NCI-H1436 treated with DMSO at 0.1 percent for 48 hours (cell line): Measurements from ENCODE around the gene KCTD17.

Experiments
- DNase-seq: peaks from one replicate; lab custom pipeline; 2025; lab: John Stamatoyannopoulos, UW

Gene KCTD17

DNA sequence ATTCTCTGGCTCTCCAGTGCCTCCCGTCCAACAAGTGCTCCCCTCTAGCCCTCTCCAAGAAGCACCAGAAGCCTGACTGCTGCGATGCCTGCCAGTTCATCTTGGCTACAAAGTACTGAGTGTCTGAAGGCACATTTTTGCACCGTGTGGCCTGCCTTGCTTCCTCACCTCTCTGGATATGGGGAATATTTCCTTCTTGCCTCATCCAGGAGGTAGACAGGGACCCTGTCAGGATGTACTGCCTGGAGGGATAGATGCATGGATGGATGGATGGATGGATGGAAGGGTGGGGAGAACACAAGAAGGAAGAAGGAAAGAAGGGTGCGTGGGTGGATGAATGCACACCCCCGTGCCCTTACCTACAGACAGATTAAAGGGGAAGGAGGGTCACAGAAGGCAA is 27.6 kb downstream of the KCTD17 start:
- no peak for DNase-seq

DNA sequence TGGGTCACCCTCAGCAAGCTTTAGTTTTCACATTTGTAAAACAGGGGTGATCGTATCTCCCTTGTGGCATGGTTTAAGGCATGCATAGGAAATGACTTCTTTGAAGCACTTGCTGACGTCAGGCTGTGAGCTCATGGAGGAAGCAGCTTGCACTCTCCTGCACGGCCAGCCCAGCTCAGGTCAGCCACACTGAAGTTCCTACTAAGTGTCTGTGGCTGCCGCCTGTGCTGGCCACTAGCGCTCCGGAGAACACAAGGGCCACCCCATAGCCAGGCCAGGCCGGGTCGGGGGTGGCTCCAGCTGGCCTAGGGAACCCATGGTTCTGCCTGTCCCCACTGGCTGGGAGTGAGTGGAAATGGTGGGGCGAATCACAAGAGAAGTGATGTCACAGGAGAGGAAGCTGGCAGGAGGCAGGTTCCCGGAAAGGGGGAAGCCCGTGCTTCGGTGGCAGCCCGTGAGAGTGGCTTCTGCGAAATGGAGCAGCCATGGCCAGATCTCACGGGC is 28.2 kb downstream of the KCTD17 start:
- DNase-seq = no peak

DNA sequence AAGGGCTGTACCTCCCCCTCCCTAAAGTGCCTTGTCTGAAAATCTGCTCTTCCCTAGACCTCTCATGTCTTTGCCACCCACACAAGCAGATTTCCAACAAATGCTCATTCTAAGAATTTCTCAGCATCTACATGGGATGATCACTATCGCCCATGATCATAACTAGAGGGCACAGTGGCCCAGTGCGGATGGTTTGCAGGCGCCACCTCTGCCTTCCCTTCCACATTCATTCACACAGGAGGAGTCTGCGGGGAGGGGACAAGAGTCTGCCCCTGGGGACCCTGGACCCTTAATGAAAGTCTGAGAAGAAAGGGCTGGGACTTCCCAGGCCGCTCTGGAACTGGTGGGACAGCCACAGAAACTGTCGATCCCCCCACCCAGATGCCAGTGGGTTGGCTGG is 28.9 kb downstream of the KCTD17 start:
- no peak for DNase-seq

DNA sequence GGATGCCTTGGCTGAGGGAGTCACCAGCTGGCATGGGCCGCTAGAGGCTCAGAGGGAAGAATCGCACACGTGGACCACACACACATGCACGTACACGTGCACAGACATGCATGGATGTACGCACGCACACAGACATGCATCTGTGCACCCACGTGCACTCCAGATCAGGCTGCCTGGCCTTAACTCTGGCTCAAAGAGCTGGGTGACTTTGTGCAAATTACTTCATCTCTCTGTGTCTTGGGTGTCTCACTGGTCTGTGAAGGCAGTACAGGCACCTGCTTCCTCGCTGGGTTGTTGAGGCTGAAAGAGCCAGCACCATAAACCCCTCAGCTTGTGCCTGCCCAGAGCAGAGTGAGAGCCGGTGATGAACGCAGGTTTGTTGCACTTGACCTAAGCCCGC is 29.3 kb downstream of the KCTD17 start:
- no peak for DNase-seq

DNA sequence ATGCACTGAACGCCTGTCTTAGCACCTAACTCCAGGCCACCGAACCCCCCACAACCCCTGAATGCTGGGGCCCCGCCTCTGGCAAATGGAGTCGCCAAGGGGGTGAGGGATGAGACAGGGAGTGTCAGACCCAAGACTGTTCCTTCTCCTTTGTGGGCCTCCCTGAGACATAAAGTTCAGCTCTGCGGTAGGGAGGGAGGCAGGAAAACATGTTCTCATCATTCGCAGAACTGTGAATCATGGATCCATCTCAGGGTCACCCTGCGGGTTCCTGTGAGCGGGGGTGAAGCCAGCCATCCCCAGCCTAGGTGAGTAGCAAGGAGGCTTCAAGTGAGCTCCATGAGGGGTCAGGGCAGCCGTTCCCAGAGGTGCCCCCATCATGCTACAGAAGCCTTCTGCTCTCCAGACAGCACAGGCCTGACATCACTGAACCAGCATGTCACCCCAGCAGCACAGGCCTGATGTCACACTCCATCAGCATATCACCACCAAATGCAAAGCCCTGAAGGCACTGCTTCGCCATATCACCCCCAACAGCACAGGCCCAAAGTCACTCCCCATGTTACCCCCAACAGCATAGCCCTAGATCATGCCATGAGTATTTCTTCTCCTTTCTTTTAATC is 30.8 kb downstream of the KCTD17 start:
- DNase-seq = no peak

DNA sequence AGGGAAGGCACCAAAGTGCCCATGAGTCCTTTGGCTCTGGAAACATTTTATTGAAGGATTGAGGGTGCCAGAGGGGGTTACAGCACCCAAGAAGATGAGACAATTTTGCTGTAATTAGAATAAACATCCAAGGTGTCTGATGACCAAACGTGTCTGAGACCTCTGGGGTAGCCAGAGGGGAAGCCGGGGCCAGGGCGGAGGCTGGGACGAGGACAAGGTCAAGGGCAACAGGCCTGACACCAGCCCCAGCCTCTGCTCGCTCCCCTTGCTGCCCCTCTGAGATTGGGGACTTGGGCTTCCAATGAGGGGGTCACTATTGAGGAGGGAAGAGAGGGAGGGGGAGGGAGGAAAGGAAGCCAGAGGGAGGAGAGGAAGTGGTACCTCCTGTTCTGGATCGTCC is 32.4 kb downstream of the KCTD17 start:
- no peak for DNase-seq

DNA sequence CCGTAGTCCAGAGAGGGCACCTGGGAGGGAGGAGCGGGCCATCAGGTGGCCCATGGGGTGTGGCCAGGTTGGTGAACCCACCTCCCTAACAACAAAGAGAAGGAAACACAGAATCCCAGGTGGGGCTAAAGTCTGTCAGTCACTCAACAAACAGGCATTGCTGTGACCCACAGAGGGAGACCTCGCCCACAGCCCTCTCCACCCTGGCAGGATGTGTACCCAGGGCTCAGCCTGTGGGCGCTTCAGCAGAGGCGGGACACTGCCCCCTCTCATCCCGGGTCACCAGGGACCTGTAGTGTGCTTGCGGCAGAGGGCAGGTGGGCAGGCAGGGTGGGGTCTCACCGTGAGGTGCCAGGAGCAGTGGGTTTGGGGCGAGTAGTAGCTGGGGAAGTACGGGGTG is 32.8 kb downstream of the KCTD17 start:
- DNase-seq = no peak

DNA sequence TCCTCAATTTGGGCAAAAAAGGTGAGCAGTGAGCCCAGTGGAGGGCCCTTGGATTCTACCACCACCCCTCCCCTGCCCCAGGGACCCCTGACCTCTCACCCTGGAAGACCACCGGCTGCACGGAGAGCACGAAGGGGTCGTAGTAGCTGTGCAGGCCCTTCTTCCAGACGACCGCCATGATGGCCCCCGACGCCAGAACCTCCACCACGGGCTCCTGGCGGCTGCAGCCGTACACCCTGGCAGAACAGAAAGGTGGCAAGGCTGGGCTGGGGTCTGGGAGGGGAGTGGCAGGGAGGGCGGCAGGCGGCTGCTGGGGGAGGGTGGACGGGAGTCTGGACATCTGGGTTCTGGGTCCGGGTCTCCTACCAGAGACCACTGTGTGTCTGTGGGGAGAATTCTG is 34.6 kb downstream of the KCTD17 start:
- DNase-seq = no peak

DNA sequence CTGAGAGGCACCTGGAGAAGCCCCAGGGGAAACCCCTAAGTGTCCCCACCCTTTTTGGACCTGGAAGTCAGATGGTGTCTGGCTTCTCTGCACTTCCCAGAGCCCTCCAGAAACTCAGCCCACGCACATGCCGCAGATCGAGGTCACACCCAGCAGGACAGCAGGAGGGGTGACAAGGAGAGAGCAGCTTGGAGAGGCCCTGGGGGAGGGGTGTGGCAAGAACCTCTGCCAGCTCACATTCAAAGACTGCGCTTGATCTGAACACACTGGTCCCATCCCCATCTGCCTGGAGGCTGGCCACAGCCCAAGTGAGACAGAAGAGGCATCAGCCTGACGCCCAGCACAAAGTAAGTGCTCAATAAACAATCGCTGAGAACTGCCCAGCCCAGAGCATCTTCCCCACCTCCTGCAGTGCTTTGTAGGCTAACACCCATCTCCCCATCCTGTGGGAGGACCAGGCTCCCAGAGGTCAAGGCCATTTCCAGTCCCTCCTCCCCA is 36.6 kb downstream of the KCTD17 start:
- DNase-seq = no peak

DNA sequence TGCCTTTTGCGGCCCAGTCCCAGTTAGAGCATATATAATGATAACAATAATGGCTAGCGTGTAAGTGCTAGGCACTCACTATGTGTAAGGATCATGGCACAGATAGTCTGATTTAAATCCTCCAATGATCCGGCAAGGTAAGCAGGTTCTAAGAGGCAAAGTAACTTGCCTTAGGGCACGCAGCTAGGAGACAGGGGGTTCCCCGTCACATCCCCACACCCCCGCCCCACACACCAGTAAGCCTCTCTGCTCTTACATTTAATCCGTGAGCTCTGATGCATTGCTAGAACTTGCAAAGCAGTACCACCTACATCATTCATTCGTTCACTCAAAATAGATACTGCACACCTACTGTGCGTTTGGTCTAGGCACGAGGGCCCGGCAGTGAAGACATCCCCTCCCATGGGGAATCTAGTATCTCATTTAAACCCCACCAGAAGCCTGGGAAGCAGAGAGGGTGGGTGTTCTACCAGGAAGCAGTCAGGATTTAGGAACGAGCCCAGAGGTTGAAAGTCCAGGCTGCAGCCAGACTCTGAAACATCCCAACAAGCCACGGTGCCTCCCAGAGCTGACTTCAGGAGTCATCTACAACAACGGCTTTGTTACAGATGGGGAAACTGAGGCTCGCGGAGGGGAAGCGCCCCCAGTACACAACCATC is 37.3 kb downstream of the KCTD17 start:
- no peak for DNase-seq

DNA sequence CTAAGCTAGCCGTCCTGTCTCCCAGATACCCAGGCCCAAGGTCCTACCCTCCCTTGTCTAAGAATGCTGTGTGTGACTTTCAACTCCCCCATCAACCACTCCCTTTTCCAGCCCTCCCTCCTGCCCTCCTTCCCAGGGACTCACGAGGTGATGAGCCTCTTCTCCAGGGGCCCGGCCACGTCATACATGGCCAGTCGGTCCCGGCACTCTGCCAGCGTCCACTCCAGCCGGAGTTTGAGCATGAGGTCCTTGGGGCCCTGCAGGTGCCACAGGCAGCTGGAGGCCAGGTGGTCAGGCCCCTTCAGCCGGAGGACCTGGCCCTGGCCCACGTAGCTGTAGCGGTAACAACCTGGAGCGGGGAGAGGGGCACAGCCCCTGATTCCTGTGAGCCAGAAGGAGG is 37.9 kb downstream of the KCTD17 start:
- no peak for DNase-seq

DNA sequence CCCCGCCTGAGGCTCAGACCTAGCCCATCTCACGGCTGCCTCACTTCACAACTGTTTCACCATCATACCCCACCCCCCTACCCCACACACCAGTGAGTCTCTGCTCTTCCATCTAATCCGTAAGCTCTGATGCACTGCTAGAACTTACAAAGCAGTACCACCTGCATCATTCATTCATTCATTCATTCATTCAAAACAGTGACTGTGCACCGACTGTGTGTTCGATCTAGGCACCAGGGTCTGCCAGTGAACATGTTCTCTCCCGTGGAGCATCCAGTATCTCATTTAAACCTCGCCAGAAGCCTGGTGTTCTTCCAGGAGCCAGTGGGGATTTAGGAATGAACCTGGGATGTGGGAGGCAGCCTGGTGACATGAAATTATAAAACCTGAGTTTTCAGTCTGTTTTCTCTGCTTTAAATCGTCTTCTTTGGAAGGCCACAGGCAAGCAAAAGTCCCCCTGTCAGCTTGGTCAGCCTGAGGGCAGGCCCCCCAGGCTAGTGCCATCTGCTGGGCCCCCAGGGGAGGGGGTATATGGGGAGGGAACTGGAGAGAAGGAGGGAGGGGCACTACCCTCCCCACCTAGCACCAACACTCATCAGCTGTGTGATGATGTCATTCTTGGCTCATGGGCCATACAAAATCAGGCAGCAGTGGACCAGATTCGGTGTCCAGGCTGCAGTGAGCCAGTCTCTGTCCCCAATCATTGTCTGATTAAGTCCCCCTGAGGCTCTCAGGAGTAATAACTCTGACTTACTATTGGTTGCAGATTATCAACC is 39.6 kb downstream of the KCTD17 start:
- no peak for DNase-seq

DNA sequence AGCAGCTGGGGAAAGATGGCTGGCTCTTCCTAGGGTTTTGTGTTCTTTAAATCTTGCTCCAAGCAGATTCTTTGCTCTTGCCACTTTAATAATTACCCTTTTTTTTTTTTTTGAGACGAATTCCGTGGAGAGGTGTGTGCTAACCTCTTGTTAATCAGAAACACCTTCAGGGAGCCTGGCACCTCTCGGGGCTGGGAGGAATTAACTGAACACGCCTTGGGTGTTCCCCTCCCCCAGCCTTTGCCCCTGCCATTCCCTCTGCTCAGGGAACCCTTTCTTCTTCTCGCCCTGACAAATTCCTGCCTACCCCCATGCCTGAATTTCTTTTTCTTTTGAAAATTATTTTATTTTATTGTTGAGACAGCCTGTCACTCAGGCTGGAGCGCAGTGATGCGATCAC is 40.5 kb downstream of the KCTD17 start:
- DNase-seq = no peak

DNA sequence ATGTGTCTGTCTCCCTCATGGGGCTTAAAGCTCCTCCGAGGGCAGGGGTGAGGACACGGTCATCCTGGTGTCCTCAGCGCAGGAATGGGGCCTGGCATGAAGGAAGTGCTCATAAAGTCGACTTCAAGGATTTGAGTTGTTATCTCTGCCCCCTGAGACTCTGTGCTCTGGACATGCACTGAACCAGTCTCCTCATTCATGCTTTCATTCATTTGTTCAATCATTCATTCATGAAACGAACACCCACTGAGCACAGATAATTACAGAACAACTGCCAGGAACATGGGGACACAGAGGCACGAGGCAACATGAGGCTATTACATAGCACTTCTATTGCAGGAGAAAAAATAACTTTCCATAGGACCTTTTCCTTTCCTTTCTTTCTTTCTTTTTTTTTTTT is 41.5 kb downstream of the KCTD17 start:
- DNase-seq = no peak

DNA sequence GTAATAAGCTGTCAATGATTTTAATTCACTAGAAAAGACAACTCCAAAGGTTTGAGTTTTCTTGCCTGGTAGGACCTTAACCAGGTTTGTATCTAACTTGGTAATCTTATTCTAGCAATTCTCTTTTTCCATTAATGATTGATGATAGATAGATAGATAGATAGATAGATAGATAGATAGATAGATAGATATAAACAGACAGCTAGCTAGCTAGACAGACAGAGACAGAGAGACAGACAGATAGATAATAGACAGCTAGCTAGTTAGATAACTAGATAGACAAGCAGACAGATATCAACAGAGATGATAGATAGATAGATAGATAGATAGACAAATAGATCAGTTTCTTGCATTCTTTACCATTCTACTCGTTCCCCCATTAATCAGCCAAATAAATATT is 42.7 kb downstream of the KCTD17 start:
- no peak for DNase-seq

DNA sequence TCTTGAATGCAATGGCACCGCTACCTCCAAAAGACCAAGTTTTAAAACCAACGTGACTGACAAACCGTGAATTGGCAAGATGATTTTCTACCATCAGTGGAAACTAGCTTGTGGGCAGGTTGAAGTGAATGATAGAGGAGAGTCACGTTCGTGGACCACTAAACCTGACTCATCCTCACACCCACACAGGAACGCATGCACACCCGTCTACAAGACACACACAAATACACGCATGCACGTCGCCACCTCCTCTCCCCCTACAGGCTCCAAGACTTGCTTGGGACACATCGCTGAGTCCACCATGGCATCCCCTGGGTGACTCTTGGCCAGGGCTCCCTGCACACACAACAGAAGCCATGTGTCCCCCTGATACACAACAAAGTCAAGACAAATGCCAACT is 43.6 kb downstream of the KCTD17 start:
- no peak for DNase-seq

DNA sequence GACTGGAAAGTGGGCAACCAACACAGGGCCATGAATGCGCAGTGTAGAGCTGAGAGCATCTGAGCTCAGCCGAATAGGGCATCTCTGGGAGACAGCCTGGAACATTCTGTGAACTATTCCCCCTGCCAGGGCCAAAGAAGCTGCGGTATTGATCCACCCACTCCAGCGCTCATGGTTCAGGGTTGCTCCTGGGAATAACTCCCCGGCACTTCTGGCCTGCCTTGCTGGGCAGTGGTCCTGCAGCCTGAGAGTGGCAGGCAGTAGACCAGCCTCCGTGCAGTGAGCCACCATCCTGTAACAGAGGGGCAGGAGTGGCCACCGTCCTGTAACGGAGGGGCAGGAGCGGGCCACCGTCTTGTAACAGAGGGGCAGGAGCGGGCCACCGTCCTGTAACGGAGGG is 45.8 kb downstream of the KCTD17 start:
- DNase-seq = no peak

DNA sequence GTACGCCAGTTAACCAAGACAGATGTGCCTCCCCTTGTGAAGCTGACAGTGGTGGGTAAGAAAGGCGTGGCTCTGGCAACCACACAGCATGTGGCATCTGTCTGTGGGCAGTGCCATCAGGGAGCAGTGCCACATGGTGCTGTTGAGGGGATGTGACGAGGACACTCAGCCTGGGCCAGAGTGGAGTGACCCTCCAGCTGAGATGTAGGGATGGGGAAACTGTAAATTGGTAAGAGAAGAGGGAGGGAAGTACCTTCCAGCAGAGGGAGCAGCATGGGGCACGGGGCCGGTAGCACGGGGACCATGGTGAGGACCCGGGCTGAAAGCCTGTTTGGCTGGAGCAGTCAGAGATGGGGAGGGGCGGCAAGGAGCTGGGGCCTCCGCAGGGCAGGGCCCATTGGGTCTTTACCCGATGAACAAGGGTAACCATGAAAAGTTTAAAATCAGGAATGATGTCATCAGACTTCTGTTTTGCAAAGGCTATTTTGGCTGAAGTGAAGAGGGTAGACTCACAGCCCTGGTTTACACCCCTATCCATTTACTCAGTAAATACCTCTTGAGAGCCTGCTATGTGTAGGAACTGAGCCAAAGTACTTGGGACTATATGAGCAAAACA is 47.5 kb downstream of the KCTD17 start:
- no peak for DNase-seq

DNA sequence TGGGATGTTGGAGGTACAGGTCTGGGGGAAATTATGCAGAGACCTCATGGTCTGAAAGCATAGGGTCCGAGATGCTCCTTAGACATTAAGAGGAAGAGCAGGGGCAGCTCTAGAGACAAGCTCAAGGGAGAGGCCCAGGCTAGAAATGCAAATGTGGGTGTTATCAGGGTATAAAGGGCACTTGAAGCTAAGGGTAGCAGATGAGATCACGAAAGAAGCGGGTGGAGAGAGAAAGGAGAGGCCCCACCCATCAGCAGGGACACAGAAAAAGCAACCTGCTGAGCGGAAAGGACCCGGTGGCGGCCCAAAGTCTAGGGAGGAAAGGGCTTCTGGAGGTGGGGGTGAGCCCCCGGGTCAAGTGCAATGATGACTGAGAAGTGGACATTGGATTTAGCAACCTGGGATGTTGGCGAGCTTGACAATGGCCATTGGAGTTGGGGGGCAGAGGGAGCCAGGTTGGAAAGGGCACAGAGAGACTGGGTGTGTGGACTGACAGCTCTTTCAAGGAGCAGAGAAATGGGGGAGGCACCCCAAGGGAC is 49.1 kb downstream of the KCTD17 start:
- DNase-seq = no peak

DNA sequence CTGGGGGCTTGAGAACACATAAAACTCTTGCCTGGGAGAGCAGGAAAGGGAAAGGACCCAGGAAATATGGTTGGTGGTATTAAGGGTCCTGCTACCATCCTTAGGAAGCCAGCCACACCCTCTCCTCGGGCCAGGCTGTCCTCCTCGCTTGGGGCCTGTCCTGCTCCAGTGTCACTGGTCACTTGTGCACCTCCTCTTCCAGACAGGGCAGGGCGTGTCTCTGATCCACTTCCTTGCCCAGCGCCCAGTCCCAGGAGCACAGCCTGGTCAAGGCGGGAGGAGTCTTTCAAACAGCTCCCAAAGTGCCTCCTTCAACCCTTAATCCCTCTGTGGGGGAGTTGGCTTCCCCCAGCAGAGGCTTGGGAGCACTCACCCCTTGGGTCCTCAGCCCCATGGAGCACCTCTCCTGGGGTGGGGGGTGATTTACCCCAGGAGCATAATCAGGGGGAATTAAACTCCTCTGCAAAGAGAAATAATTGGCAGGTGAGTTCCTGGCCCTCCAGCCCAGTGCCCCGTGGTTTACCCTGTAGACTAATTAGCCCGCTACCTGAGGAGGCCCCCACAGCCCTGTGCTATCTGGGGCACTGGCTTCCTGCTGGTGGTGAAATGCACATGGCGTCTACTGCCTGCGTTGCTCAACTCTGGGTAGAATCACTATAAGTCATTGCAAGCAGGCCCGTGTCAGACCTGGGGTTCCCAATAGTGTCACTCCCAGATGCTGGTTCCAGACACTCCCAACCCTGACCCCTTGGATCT is 49.9 kb downstream of the KCTD17 start:
- no peak for DNase-seq

DNA sequence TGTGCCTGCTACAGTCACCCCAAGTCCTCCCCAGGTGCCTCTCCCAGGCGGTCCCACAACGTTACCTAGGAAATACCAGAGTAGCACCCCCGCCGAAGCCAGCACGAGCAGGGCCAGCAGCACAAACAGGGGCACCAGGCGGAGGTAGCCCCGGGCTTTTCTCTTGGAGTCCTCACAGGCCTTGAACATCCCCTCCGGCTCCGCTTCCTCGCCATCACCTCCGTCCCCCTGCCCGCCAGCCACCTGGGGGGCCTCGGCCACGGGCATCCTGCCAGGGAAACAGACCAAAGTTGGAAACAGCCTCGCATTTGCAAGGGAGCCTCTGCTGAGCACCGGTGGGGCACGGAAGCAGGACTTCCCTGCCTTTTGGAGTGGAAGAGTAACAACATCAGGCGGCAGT is 51.6 kb downstream of the KCTD17 start:
- no peak for DNase-seq
